ENCODE results near the gene CABP4. TPM values are rescaled to one million over a fixed set of nuclear protein-coding genes. Genes with fewer than 3 reads are reported as not detected.

Gene CABP4
- total and polyA plus RNA-seq, 10 of the 15 experiments (the other 5 are each of a cell fraction or from before 2014, with no cell fraction given): 0.04 to 0.41 (median 0.14) TPM; not detected in 2

DNA sequence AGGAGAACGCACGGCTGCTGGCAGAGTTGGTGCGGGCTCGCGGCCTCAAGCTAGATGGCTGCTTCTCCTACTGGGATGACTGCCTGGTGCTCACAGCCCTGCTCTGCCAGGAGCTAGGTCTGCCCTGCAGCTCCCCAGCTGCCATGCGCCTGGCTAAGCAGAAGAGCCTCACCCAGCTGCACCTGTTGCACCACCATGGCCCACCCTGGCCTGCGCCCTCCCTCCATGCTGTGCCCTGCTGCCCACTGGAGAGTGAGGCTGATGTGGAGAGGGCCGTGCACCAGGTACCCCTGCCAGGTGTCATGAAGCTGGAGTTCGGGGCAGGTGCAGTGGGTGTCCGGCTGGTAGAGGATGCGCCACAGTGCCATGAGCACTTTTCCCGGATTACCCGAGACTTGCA lies 31.7 kb upstream of the CABP4 start:
- WGBS (ENCODE audit: insufficient coverage, insufficient replicate concordance, low lambda C conversion rate, missing lambda C conversion rate): 94% methylated on average over 13 of the region's 13 CpGs
- no peak for FAIRE-seq
- H3K27ac ChIP-seq (ENCODE audit: control insufficient read depth, insufficient read depth): no peak overlapping the region
- in situ Hi-C loops (cut with MboI) (no loop called here), intact Hi-C loops (cut with micrococcal nuclease; ENCODE audit: unreplicated experiment) (no loop called here)
- no peak for ATAC-seq
- no peak overlapping the region for H3K4me2 ChIP-seq (ENCODE audit: control insufficient read depth, insufficient read depth)
- ChIA-PET RAD21 (ENCODE audit: unreplicated experiment) (no interaction called here), POLR2A (interaction anchor here (1.4 kb wide), 1 partner anchor 8 kb away, joined by 3 read pairs; no protein-coding TSS in a partner anchor), SMC1A (ENCODE audit: uncharacterized antibody, unreplicated experiment) (no interaction called here), CTCF (interaction anchor here (2.0 kb wide), 1 partner anchor 14 kb away, joined by 6 read pairs; no protein-coding TSS in a partner anchor)
- peaks cover 2% of the 10 kb centered on the region; the same call in 1 of the 2 replicates for H3K4me1 ChIP-seq (ENCODE audit: control insufficient read depth, insufficient read depth, low read length)
- no peak overlapping the region for H3K9ac ChIP-seq (ENCODE audit: control insufficient read depth, insufficient read depth, low read length)
- no peak overlapping the region for H2AFZ ChIP-seq (ENCODE audit: control insufficient read depth, low read depth, low read length)
- DNase-seq (ENCODE audit: low read depth, low spot score): no peak
- no peaks in the 10 kb centered on the region for H3K36me3 ChIP-seq (ENCODE audit: control insufficient read depth in 2 of 2, insufficient read depth in 2 of 2, low read length in 1 of 2)
- TF ChIP-seq TAF1 (IDR thresholded peaks at IDR 0.05; ENCODE audit: borderline replicate concordance, low read depth, low read length): no peak
- TF ChIP-seq ZNF384 (IDR thresholded peaks at IDR 0.05; ENCODE audit: borderline replicate concordance, low read depth, low read length): no peak
- no peaks in the 10 kb centered on the region for H3K27me3 ChIP-seq (replicated peaks in 1 of 2; ENCODE audit: control insufficient read depth in 2 of 2, insufficient read depth in 2 of 2, low read length in 1 of 2)
- BruUV-seq (replicated peaks): no TSS peak
- H3K79me2 ChIP-seq (ENCODE audit: control insufficient read depth, insufficient read depth, low read length): peaks cover 2% of the 10 kb centered on the region
- H3K4me3 ChIP-seq: no peak overlapping the region
- no peaks in the 10 kb centered on the region for H4K20me1 ChIP-seq (ENCODE audit: control insufficient read depth, insufficient read depth)
- no peaks in the 10 kb centered on the region for H3K9me3 ChIP-seq (replicated peaks; ENCODE audit: control insufficient read depth, insufficient read depth, low read length)

DNA sequence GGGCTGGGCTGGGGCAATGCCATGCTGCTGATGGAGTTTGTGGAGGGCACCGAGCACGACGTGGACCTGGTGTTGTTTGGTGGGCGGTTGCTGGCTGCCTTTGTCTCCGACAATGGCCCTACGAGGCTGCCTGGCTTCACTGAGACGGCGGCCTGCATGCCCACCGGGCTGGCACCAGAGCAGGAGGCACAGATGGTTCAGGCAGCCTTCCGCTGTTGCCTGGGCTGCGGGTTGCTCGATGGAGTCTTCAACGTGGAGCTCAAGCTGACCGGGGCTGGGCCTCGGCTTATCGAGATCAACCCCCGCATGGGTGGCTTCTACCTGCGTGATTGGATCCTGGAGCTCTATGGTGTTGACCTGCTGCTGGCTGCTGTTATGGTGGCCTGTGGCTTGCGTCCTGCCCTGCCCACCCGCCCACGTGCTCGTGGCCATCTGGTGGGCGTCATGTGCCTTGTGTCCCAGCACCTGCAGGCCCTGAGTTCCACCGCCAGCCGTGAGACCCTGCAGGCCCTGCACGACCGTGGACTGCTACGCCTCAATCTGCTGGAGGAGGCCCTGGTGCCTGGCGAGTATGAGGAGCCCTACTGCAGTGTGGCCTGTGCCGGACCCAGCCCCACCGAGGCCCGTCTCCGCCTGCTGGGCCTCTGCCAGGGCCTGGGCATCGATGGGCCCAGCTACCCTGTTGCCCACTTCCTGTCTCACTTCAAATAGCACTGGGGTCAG lies 31.1 kb upstream of the CABP4 start:
- Histone ChIP-seq H3K4me1 (ENCODE audit: control insufficient read depth, insufficient read depth, low read length) (peaks cover 2% of the 10 kb centered on the region; the same call in 1 of the 2 replicates), H3K27me3 (replicated peaks in 1 of 2; ENCODE audit: control insufficient read depth in 2 of 2, insufficient read depth in 2 of 2, low read length in 1 of 2) (no peaks in the 10 kb centered on the region), H3K27ac (ENCODE audit: control insufficient read depth, insufficient read depth) (no peak overlapping the region), H3K36me3 (ENCODE audit: control insufficient read depth in 2 of 2, insufficient read depth in 2 of 2, low read length in 1 of 2) (no peaks in the 10 kb centered on the region), H3K9me3 (replicated peaks; ENCODE audit: control insufficient read depth, insufficient read depth, low read length) (no peaks in the 10 kb centered on the region), H3K4me2 (ENCODE audit: control insufficient read depth, insufficient read depth) (no peak overlapping the region), H3K4me3 (no peak overlapping the region), H2AFZ (ENCODE audit: control insufficient read depth, low read depth, low read length) (no peak overlapping the region), H3K79me2 (ENCODE audit: control insufficient read depth, insufficient read depth, low read length) (peaks cover 8% of the 10 kb centered on the region), H3K9ac (ENCODE audit: control insufficient read depth, insufficient read depth, low read length) (no peak overlapping the region), H4K20me1 (ENCODE audit: control insufficient read depth, insufficient read depth) (no peaks in the 10 kb centered on the region)
- TF ChIP-seq LARP7 (IDR thresholded peaks at IDR 0.05): no peak
- no peak for TF ChIP-seq RBBP5 (conservative IDR thresholded peaks at IDR 0.05)
- no peak for TF ChIP-seq JUNB (IDR thresholded peaks at IDR 0.05)
- no peak for TF ChIP-seq ZNF622 (IDR thresholded peaks at IDR 0.05)
- no peak for TF ChIP-seq TCF12 (IDR thresholded peaks at IDR 0.05; ENCODE audit: low read depth, low read length)
- TF ChIP-seq, protein P1, sequence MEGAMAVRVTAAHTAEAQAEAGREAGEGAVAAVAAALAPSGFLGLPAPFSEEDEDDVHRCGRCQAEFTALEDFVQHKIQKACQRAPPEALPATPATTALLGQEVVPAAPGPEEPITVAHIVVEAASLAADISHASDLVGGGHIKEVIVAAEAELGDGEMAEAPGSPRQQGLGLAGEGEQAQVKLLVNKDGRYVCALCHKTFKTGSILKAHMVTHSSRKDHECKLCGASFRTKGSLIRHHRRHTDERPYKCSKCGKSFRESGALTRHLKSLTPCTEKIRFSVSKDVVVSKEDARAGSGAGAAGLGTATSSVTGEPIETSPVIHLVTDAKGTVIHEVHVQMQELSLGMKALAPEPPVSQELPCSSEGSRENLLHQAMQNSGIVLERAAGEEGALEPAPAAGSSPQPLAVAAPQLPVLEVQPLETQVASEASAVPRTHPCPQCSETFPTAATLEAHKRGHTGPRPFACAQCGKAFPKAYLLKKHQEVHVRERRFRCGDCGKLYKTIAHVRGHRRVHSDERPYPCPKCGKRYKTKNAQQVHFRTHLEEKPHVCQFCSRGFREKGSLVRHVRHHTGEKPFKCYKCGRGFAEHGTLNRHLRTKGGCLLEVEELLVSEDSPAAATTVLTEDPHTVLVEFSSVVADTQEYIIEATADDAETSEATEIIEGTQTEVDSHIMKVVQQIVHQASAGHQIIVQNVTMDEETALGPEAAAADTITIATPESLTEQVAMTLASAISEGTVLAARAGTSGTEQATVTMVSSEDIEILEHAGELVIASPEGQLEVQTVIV (IDR thresholded peaks at IDR 0.05; ENCODE audit: borderline replicate concordance, partially characterized antibody): no peak
- TF ChIP-seq, protein P2, sequence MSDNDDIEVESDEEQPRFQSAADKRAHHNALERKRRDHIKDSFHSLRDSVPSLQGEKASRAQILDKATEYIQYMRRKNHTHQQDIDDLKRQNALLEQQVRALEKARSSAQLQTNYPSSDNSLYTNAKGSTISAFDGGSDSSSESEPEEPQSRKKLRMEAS (IDR thresholded peaks at IDR 0.05; ENCODE audit: low read depth, low read length): no peak
- TF ChIP-seq RAD51 (IDR thresholded peaks at IDR 0.05): no peak
- POLR2A ChIA-PET: interaction anchor here (1.3 kb wide), 1 partner anchor 19 kb away, joined by 5 read pairs; no protein-coding TSS in a partner anchor
- RAD21 ChIA-PET (ENCODE audit: unreplicated experiment): interaction anchor here (1.4 kb wide), 1 partner anchor 22 kb away, joined by 3 read pairs; the partner anchor contains the start of gene PPP1CA
- SMC1A ChIA-PET (ENCODE audit: uncharacterized antibody, unreplicated experiment): no interaction called here
- DNase-seq (ENCODE audit: low read depth, low spot score): no peak
- WGBS (ENCODE audit: insufficient coverage, insufficient replicate concordance, low lambda C conversion rate, missing lambda C conversion rate): 74% methylated on average over 34 of the region's 34 CpGs
- FAIRE-seq: no peak
- in situ Hi-C loops (cut with MboI) (no loop called here), intact Hi-C loops (cut with micrococcal nuclease; ENCODE audit: unreplicated experiment) (no loop called here)
- CTCF ChIA-PET: interaction anchor here (2.0 kb wide), 1 partner anchor 15 kb away, joined by 6 read pairs; no protein-coding TSS in a partner anchor
- no TSS peak for BruUV-seq (replicated peaks)
- ATAC-seq: no peak

Data from GM12878 (cell line).